HEK293 (cell line): Measurements from ENCODE around the gene TRAF3IP1.

Source experiments
- CTCF ChIA-PET: fragments of 350-600 bp; formaldehyde crosslinking; extraction: SDS; loops from one replicate; lab custom pipeline; 2021; ENCODE audit warnings: antibody characterized with exemption; lab: Yijun Ruan, JAX
- POLR2A ChIA-PET: fragments of 300-600 bp; formaldehyde crosslinking; extraction: SDS; loops from one replicate; lab custom pipeline; 2020; ENCODE audit warnings: antibody characterized with exemption, inconsistent platforms; lab: Yijun Ruan, JAX
- H3K27ac ChIP-seq: fragments of 200-500 bp; sonication (Bioruptor generic); 2 replicates; pipeline ENCODE4 v1.5.1; 2014; ENCODE audit warnings: low read depth, low read length, control low read depth, inconsistent platforms; ENCODE audit errors: extremely low read depth
- H3K36me3 ChIP-seq, 2 experiments: fragments of 200-500 bp in 1 of 2; sonication (Bioruptor generic) in 1 of 2; 1 replicate in 1 of 2; 2 replicates in 1 of 2; pipeline ENCODE4 v1.5.1; 2014 to 2017; ENCODE audit warnings: inconsistent platforms in 2 of 2, low read length in 2 of 2; ENCODE audit not compliant: control insufficient read depth in 2 of 2, insufficient read depth in 1 of 2
- H3K4me1 ChIP-seq: fragments of 200-500 bp; sonication (Bioruptor generic); 2 replicates; pipeline ENCODE4 v1.5.1; 2014; ENCODE audit warnings: mild to moderate bottlenecking, low read length, inconsistent platforms; ENCODE audit not compliant: control insufficient read depth, insufficient read depth
- H3K4me3 ChIP-seq: 2 replicates; pipeline ENCODE4 v1.5.1; 2011; ENCODE audit warnings: low read depth, mild to moderate bottlenecking, control low read depth, low read length, moderate library complexity
- H3K9me3 ChIP-seq: fragments of 200-500 bp; sonication (Bioruptor generic); 2 replicates; pipeline ENCODE4 v1.5.1; 2014; ENCODE audit warnings: low read depth, low read length, inconsistent platforms; ENCODE audit not compliant: control insufficient read depth, insufficient read depth
- EGR2 ChIP-seq: fragments of 450-650 bp; formaldehyde crosslinking; IDR thresholded peaks from 2 replicates; pipeline ENCODE4 v1.5.1; 2016; ENCODE audit warnings: low read depth, missing biosample characterization, missing genetic modification characterization
- FEZF1 ChIP-seq: fragments of 450-650 bp; formaldehyde crosslinking; IDR thresholded peaks from 2 replicates; pipeline ENCODE4 v1.5.1; 2016; ENCODE audit warnings: missing biosample characterization, missing genetic modification characterization
- GLIS1 ChIP-seq: fragments of 450-650 bp; formaldehyde crosslinking; IDR thresholded peaks from 2 replicates; pipeline ENCODE4 v1.5.1; 2016; ENCODE audit warnings: missing biosample characterization, missing genetic modification characterization
- OSR2 ChIP-seq: fragments of 450-650 bp; formaldehyde crosslinking; IDR thresholded peaks from 2 replicates; pipeline ENCODE4 v1.5.1; 2016; ENCODE audit warnings: missing biosample characterization, missing genetic modification characterization
- SP7 ChIP-seq: fragments of 450-650 bp; formaldehyde crosslinking; IDR thresholded peaks from 2 replicates; pipeline ENCODE4 v1.5.1; 2016; ENCODE audit warnings: missing biosample characterization, missing genetic modification characterization
- TRIM28 ChIP-seq: IDR thresholded peaks from 2 replicates; pipeline ENCODE4 v1.6.1; 2011; ENCODE audit warnings: low read length, control low read depth, borderline replicate concordance
- WT1 ChIP-seq: fragments of 450-650 bp; formaldehyde crosslinking; IDR thresholded peaks from 2 replicates; pipeline ENCODE4 v1.5.1; 2016; ENCODE audit warnings: missing biosample characterization, missing genetic modification characterization
- ZBTB8A ChIP-seq: fragments of 450-650 bp; formaldehyde crosslinking; IDR thresholded peaks from 2 replicates; pipeline ENCODE4 v1.5.1; 2016; ENCODE audit warnings: missing biosample characterization, missing genetic modification characterization
- ZFHX2 ChIP-seq: fragments of 450-650 bp; formaldehyde crosslinking; conservative IDR thresholded peaks from 2 replicates; pipeline ENCODE4 v1.5.1; 2016; ENCODE audit warnings: missing biosample characterization, missing genetic modification characterization
- ZFP69B ChIP-seq: fragments of 450-650 bp; formaldehyde crosslinking; IDR thresholded peaks from 2 replicates; pipeline ENCODE4 v1.5.1; 2016; ENCODE audit warnings: missing biosample characterization, missing genetic modification characterization
- ZNF114 ChIP-seq: fragments of 450-650 bp; formaldehyde crosslinking; IDR thresholded peaks from 2 replicates; pipeline ENCODE4 v1.5.0; 2017; ENCODE audit warnings: missing biosample characterization, missing genetic modification characterization
- ZNF132 ChIP-seq: fragments of 450-650 bp; formaldehyde crosslinking; IDR thresholded peaks from 2 replicates; pipeline ENCODE4 v1.5.1; 2017; ENCODE audit warnings: missing biosample characterization, missing genetic modification characterization, borderline replicate concordance
- ZNF146 ChIP-seq: fragments of 450-650 bp; formaldehyde crosslinking; IDR thresholded peaks from 2 replicates; pipeline ENCODE4 v1.5.1; 2016; ENCODE audit warnings: missing biosample characterization, missing genetic modification characterization
- ZNF157 ChIP-seq: fragments of 450-650 bp; formaldehyde crosslinking; IDR thresholded peaks from 2 replicates; pipeline ENCODE4 v1.5.1; 2016; ENCODE audit warnings: missing biosample characterization, missing genetic modification characterization
- ZNF2 ChIP-seq: fragments of 450-650 bp; formaldehyde crosslinking; IDR thresholded peaks from 2 replicates; pipeline ENCODE4 v1.5.1; 2016; ENCODE audit warnings: missing biosample characterization, missing genetic modification characterization
- ZNF518A ChIP-seq: fragments of 450-650 bp; formaldehyde crosslinking; conservative IDR thresholded peaks from 2 replicates; pipeline ENCODE4 v1.5.1; 2016; ENCODE audit warnings: low read depth, missing biosample characterization, missing genetic modification characterization
- ZNF621 ChIP-seq: fragments of 450-650 bp; formaldehyde crosslinking; IDR thresholded peaks from 2 replicates; pipeline ENCODE4 v1.5.1; 2017; ENCODE audit warnings: missing biosample characterization, missing genetic modification characterization
- ZNF677 ChIP-seq: fragments of 450-650 bp; IDR thresholded peaks from 2 replicates; pipeline ENCODE4 v1.5.0; 2018; ENCODE audit warnings: missing biosample characterization, mild to moderate bottlenecking, missing genetic modification characterization, moderate library complexity
- ZNF692 ChIP-seq: fragments of 450-650 bp; formaldehyde crosslinking; IDR thresholded peaks from 2 replicates; pipeline ENCODE4 v1.5.1; 2016; ENCODE audit warnings: missing biosample characterization, missing genetic modification characterization
- ZSCAN18 ChIP-seq: fragments of 450-650 bp; formaldehyde crosslinking; IDR thresholded peaks from 2 replicates; pipeline ENCODE4 v1.5.1; 2016; ENCODE audit warnings: missing biosample characterization, missing genetic modification characterization
- TF ChIP-seq, protein P1 (sequence below): fragments of 450-650 bp; formaldehyde crosslinking; IDR thresholded peaks from 2 replicates; pipeline ENCODE4 v1.5.1; 2016; ENCODE audit warnings: missing biosample characterization, missing genetic modification characterization
- TF ChIP-seq, protein P2 (sequence below): fragments of 450-650 bp; formaldehyde crosslinking; IDR thresholded peaks from 2 replicates; pipeline ENCODE4 v1.5.1; 2017; ENCODE audit warnings: missing biosample characterization, missing genetic modification characterization
- TF ChIP-seq, protein P3 (sequence below): fragments of 450-650 bp; formaldehyde crosslinking; optimal IDR thresholded peaks from 2 replicates; pipeline ENCODE3; 2016; ENCODE audit warnings: missing biosample characterization, mild to moderate bottlenecking, missing genetic modification characterization

The TRAF3IP1 gene

GRCh38 chr2:238388794-238389193 lies 68.5 kb downstream of the TRAF3IP1 start:
- TF ChIP-seq ZNF132 (tag by site-specific recombination) (no peak), SP7 (tag by site-specific recombination) (peak; percentile 93), ZNF692 (tag by site-specific recombination) (no peak), ZNF518A (tag by site-specific recombination) (no peak), WT1 (tag by site-specific recombination) (peak; percentile 63), ZNF621 (no peak), ZNF157 (tag by site-specific recombination) (no peak), ZNF677 (no peak), ZNF146 (tag by site-specific recombination) (no peak), OSR2 (tag by site-specific recombination) (0 out of 2 replicates have a peak, but pooled peaks have one; percentile 7), ZSCAN18 (no peak), FEZF1 (tag by site-specific recombination) (0 out of 2 replicates have a peak, but pooled peaks have one; percentile 16)
- TF ChIP-seq, protein P1, sequence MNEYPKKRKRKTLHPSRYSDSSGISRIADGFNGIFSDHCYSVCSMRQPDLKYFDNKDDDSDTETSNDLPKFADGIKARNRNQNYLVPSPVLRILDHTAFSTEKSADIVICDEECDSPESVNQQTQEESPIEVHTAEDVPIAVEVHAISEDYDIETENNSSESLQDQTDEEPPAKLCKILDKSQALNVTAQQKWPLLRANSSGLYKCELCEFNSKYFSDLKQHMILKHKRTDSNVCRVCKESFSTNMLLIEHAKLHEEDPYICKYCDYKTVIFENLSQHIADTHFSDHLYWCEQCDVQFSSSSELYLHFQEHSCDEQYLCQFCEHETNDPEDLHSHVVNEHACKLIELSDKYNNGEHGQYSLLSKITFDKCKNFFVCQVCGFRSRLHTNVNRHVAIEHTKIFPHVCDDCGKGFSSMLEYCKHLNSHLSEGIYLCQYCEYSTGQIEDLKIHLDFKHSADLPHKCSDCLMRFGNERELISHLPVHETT: no peak
- Histone ChIP-seq H3K9me3 (no peaks in the 10 kb centered on the region), H3K36me3 (no peaks in the 10 kb centered on the region), H3K27ac (no peak overlapping the region), H3K4me1 (peaks cover 8% of the 10 kb centered on the region), H3K4me3 (no peak overlapping the region)
- ChIA-PET CTCF (no interaction called here), POLR2A (no interaction called here)

- ChIA-PET POLR2A (no interaction called here), CTCF (interaction anchor here (0.6 to 0.8 kb wide), 2 partner anchors 80 to 124 kb away, joined by 3 to 4 read pairs; no protein-coding TSS in a partner anchor)
- Histone ChIP-seq H3K4me3 (no peak overlapping the region), H3K27ac (peak overlapping the region; percentile 46), H3K36me3 (no peaks in the 10 kb centered on the region), H3K9me3 (no peaks in the 10 kb centered on the region), H3K4me1 (peaks cover 8% of the 10 kb centered on the region)
- TF ChIP-seq EGR2 (tag by site-specific recombination): 0 out of 2 replicates have a peak, but pooled peaks have one; percentile 23
- TF ChIP-seq ZFP69B: no peak
- 0 out of 2 replicates have a peak, but pooled peaks have one; percentile 15 for TF ChIP-seq TRIM28
- TF ChIP-seq ZFHX2 (tag by site-specific recombination): peak; percentile 38; the same call in 1 of the 2 replicates
- 0 out of 2 replicates have a peak, but pooled peaks have one; percentile 13 for TF ChIP-seq ZBTB8A
- TF ChIP-seq GLIS1: peak; percentile 47
- TF ChIP-seq SP7 (tag by site-specific recombination): 0 out of 2 replicates have a peak, but pooled peaks have one; percentile 15
- TF ChIP-seq OSR2 (tag by site-specific recombination): peak; percentile 8; the same call in 1 of the 2 replicates
- TF ChIP-seq ZNF114: no peak
- TF ChIP-seq, protein P2, sequence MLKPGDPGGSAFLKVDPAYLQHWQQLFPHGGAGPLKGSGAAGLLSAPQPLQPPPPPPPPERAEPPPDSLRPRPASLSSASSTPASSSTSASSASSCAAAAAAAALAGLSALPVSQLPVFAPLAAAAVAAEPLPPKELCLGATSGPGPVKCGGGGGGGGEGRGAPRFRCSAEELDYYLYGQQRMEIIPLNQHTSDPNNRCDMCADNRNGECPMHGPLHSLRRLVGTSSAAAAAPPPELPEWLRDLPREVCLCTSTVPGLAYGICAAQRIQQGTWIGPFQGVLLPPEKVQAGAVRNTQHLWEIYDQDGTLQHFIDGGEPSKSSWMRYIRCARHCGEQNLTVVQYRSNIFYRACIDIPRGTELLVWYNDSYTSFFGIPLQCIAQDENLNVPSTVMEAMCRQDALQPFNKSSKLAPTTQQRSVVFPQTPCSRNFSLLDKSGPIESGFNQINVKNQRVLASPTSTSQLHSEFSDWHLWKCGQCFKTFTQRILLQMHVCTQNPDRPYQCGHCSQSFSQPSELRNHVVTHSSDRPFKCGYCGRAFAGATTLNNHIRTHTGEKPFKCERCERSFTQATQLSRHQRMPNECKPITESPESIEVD (tag by site-specific recombination): peak; percentile 50; the same call in 1 of the 2 replicates
- TF ChIP-seq, protein P3, sequence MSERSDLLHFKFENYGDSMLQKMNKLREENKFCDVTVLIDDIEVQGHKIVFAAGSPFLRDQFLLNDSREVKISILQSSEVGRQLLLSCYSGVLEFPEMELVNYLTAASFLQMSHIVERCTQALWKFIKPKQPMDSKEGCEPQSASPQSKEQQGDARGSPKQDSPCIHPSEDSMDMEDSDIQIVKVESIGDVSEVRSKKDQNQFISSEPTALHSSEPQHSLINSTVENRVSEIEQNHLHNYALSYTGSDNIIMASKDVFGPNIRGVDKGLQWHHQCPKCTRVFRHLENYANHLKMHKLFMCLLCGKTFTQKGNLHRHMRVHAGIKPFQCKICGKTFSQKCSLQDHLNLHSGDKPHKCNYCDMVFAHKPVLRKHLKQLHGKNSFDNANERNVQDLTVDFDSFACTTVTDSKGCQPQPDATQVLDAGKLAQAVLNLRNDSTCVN (tag by site-specific recombination): no peak
- no peak for TF ChIP-seq ZNF2
Measured at GRCh38 chr2:238389988-238390589, 69.8 kb downstream of the TRAF3IP1 start.
